Ishikawa (cell line): Measurements from ENCODE around the gene SHQ1.

Experiments
- CEBPB ChIP-seq: IDR thresholded peaks from 2 replicates; pipeline ENCODE4 v1.6.1; 2012
- EP300 ChIP-seq: IDR thresholded peaks from 2 replicates; pipeline ENCODE4 v1.6.1; 2012; ENCODE audit warnings: borderline replicate concordance
- NFIC ChIP-seq: IDR thresholded peaks from 2 replicates; pipeline ENCODE4 v1.6.1; 2012
- RAD21 ChIP-seq: IDR thresholded peaks from 2 replicates; pipeline ENCODE4 v1.6.1; 2012; ENCODE audit warnings: low read depth
- TAF1 ChIP-seq: IDR thresholded peaks from 2 replicates; pipeline ENCODE4 v1.6.1; 2012; ENCODE audit warnings: low read depth, mild to moderate bottlenecking
- TCF12 ChIP-seq: IDR thresholded peaks from 2 replicates; pipeline ENCODE4 v1.6.1; 2012; ENCODE audit warnings: low read depth
- YY1 ChIP-seq: IDR thresholded peaks from 2 replicates; pipeline ENCODE4 v1.6.1; 2012; ENCODE audit warnings: low read depth
- ZBTB7A ChIP-seq: IDR thresholded peaks from 2 replicates; pipeline ENCODE4 v1.6.1; 2012; ENCODE audit warnings: low read depth
- TF ChIP-seq, protein P1 (sequence below): IDR thresholded peaks from 2 replicates; pipeline ENCODE4 v1.6.1; 2012; ENCODE audit warnings: low read depth, mild to moderate bottlenecking
- TF ChIP-seq, protein P2 (sequence below): IDR thresholded peaks from 2 replicates; pipeline ENCODE4 v1.6.1; 2012

DNA sequence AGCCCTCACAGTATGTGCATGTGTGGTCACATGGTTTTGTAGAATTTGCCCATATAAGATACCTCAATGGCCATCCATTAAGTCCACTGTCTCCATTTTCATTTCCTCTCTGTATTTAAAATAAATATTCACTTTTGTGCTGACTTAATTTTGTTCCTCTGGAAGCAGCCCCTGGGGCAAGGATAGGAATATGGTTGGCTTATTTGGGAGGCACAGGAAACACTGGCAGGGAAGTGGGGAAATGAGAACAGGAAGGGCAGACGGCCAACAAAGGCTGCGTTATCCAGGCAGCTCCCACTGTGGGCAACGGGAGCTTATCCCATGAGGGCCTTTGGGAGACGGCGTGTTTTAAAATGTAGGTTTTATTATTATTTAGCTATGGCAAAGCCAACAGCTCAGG is 148.6 kb downstream of the SHQ1 start:
- TF ChIP-seq, protein P1, sequence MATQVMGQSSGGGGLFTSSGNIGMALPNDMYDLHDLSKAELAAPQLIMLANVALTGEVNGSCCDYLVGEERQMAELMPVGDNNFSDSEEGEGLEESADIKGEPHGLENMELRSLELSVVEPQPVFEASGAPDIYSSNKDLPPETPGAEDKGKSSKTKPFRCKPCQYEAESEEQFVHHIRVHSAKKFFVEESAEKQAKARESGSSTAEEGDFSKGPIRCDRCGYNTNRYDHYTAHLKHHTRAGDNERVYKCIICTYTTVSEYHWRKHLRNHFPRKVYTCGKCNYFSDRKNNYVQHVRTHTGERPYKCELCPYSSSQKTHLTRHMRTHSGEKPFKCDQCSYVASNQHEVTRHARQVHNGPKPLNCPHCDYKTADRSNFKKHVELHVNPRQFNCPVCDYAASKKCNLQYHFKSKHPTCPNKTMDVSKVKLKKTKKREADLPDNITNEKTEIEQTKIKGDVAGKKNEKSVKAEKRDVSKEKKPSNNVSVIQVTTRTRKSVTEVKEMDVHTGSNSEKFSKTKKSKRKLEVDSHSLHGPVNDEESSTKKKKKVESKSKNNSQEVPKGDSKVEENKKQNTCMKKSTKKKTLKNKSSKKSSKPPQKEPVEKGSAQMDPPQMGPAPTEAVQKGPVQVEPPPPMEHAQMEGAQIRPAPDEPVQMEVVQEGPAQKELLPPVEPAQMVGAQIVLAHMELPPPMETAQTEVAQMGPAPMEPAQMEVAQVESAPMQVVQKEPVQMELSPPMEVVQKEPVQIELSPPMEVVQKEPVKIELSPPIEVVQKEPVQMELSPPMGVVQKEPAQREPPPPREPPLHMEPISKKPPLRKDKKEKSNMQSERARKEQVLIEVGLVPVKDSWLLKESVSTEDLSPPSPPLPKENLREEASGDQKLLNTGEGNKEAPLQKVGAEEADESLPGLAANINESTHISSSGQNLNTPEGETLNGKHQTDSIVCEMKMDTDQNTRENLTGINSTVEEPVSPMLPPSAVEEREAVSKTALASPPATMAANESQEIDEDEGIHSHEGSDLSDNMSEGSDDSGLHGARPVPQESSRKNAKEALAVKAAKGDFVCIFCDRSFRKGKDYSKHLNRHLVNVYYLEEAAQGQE: no peak
- TF ChIP-seq EP300 (no peak), RAD21 (no peak), TAF1 (no peak), ZBTB7A (no peak), YY1 (no peak), TCF12 (no peak), NFIC (no peak), CEBPB (no peak)
- TF ChIP-seq, protein P2, sequence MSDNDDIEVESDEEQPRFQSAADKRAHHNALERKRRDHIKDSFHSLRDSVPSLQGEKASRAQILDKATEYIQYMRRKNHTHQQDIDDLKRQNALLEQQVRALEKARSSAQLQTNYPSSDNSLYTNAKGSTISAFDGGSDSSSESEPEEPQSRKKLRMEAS: no peak
